HEK293 (cell line): ENCODE data around the gene ARHGAP30.

Experiments
- EGR2 ChIP-seq: fragments of 450-650 bp; formaldehyde crosslinking; IDR thresholded peaks from 2 replicates; pipeline ENCODE4 v1.5.1; 2016; ENCODE audit warnings: low read depth, missing biosample characterization, missing genetic modification characterization
- KLF1 ChIP-seq: fragments of 450-650 bp; formaldehyde crosslinking; IDR thresholded peaks from 2 replicates; pipeline ENCODE4 v1.5.1; 2016; ENCODE audit warnings: missing biosample characterization, missing genetic modification characterization
- KLF9 ChIP-seq: fragments of 450-650 bp; formaldehyde crosslinking; IDR thresholded peaks from 2 replicates; pipeline ENCODE4 v1.5.1; 2016; ENCODE audit warnings: missing biosample characterization, missing genetic modification characterization, low read depth
- SP7 ChIP-seq: fragments of 450-650 bp; formaldehyde crosslinking; IDR thresholded peaks from 2 replicates; pipeline ENCODE4 v1.5.1; 2016; ENCODE audit warnings: missing biosample characterization, missing genetic modification characterization
- WT1 ChIP-seq: fragments of 450-650 bp; formaldehyde crosslinking; IDR thresholded peaks from 2 replicates; pipeline ENCODE4 v1.5.1; 2016; ENCODE audit warnings: missing biosample characterization, missing genetic modification characterization
- ZBTB8A ChIP-seq: fragments of 450-650 bp; formaldehyde crosslinking; IDR thresholded peaks from 2 replicates; pipeline ENCODE4 v1.5.1; 2016; ENCODE audit warnings: missing biosample characterization, missing genetic modification characterization
- ZNF121 ChIP-seq: fragments of 450-650 bp; formaldehyde crosslinking; IDR thresholded peaks from 2 replicates; pipeline ENCODE4 v1.5.1; 2016; ENCODE audit warnings: missing biosample characterization, missing genetic modification characterization
- ZNF169 ChIP-seq: fragments of 450-650 bp; formaldehyde crosslinking; IDR thresholded peaks from 2 replicates; pipeline ENCODE4 v1.5.1; 2016; ENCODE audit warnings: missing biosample characterization, missing genetic modification characterization
- ZNF335 ChIP-seq: fragments of 450-650 bp; formaldehyde crosslinking; conservative IDR thresholded peaks from 2 replicates; pipeline ENCODE4 v1.5.1; 2016; ENCODE audit warnings: missing biosample characterization, missing genetic modification characterization
- ZNF366 ChIP-seq: fragments of 450-650 bp; formaldehyde crosslinking; conservative IDR thresholded peaks from 2 replicates; pipeline ENCODE4 v1.5.1; 2016; ENCODE audit warnings: missing biosample characterization, missing genetic modification characterization
- ZNF664 ChIP-seq: fragments of 450-650 bp; formaldehyde crosslinking; IDR thresholded peaks from 2 replicates; pipeline ENCODE4 v1.5.1; 2016; ENCODE audit warnings: missing biosample characterization, missing genetic modification characterization
- ZNF707 ChIP-seq: fragments of 450-650 bp; formaldehyde crosslinking; IDR thresholded peaks from 2 replicates; pipeline ENCODE4 v1.5.1; 2016; ENCODE audit warnings: missing biosample characterization, missing genetic modification characterization
- TF ChIP-seq, protein P1 (sequence below): fragments of 450-650 bp; formaldehyde crosslinking; IDR thresholded peaks from 2 replicates; pipeline ENCODE4 v1.5.1; 2016; ENCODE audit warnings: missing biosample characterization, missing genetic modification characterization, low read depth
- TF ChIP-seq, protein P2 (sequence below): fragments of 450-650 bp; formaldehyde crosslinking; IDR thresholded peaks from 2 replicates; pipeline ENCODE4 v1.5.1; 2016; ENCODE audit warnings: missing biosample characterization, missing genetic modification characterization
- TF ChIP-seq, protein P3 (sequence below): fragments of 450-650 bp; formaldehyde crosslinking; IDR thresholded peaks from 2 replicates; pipeline ENCODE4 v1.5.1; 2016; ENCODE audit warnings: missing biosample characterization, missing genetic modification characterization
- TF ChIP-seq, protein P4 (sequence below): fragments of 450-650 bp; formaldehyde crosslinking; IDR thresholded peaks from 2 replicates; pipeline ENCODE4 v1.5.1; 2016; ENCODE audit warnings: missing biosample characterization, missing genetic modification characterization
- TF ChIP-seq, protein P5 (sequence below): fragments of 450-650 bp; formaldehyde crosslinking; IDR thresholded peaks from 2 replicates; pipeline ENCODE4 v1.5.1; 2016; ENCODE audit warnings: missing biosample characterization, missing genetic modification characterization, borderline replicate concordance

ARHGAP30 gene

DNA sequence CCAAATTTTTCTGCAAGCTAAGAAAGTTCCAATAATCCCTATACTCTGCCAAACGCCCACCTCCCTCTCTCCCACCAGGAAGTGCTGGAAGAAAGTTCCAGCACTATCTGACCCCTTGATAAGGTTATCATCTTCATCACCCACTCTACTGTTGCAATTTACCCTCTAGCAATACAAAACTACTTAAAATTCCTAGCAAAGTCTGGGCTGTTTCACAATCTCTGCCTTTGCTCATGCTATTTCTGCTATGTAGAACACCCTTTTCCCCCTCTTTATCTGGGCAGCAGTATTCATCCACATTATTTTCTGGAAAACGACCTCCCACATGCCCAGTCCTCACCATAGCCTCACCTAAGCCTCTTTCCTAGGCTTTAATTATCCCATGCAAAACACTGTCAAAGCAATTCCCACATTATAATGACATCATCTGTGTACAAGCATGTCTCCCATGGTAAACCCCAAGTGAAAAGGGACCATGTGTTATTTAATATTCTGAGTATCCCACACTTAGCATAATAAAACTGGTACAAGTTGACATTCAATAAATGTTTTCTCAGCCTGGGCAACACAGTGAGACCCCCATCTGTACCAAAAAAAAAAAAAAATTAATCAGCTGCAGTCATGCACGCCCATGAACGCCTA, 60.7 kb downstream of the ARHGAP30 start (continued):
- TF ChIP-seq, protein P1, sequence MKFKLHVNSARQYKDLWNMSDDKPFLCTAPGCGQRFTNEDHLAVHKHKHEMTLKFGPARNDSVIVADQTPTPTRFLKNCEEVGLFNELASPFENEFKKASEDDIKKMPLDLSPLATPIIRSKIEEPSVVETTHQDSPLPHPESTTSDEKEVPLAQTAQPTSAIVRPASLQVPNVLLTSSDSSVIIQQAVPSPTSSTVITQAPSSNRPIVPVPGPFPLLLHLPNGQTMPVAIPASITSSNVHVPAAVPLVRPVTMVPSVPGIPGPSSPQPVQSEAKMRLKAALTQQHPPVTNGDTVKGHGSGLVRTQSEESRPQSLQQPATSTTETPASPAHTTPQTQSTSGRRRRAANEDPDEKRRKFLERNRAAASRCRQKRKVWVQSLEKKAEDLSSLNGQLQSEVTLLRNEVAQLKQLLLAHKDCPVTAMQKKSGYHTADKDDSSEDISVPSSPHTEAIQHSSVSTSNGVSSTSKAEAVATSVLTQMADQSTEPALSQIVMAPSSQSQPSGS: peak; percentile 90
- TF ChIP-seq KLF9 (no peak), ZNF169 (tag by site-specific recombination) (no peak), ZNF707 (tag by site-specific recombination) (no peak), KLF1 (no peak), WT1 (no peak), ZNF335 (tag by site-specific recombination) (peak; percentile 62), SP7 (tag by site-specific recombination) (peak; percentile 86), ZBTB8A (no peak), ZNF121 (peak; percentile 83), ZNF664 (peak; percentile 27; the same call in 1 of the 2 replicates), EGR2 (tag by site-specific recombination) (peak; percentile 58; the same call in 1 of the 2 replicates), ZNF366 (tag by site-specific recombination) (no peak)
- TF ChIP-seq, protein P2, sequence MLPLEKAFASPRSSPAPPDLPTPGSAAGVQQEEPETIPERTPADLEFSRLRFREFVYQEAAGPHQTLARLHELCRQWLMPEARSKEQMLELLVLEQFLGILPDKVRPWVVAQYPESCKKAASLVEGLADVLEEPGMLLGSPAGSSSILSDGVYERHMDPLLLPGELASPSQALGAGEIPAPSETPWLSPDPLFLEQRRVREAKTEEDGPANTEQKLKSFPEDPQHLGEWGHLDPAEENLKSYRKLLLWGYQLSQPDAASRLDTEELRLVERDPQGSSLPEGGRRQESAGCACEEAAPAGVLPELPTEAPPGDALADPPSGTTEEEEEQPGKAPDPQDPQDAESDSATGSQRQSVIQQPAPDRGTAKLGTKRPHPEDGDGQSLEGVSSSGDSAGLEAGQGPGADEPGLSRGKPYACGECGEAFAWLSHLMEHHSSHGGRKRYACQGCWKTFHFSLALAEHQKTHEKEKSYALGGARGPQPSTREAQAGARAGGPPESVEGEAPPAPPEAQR (tag by site-specific recombination): no peak
- TF ChIP-seq, protein P3, sequence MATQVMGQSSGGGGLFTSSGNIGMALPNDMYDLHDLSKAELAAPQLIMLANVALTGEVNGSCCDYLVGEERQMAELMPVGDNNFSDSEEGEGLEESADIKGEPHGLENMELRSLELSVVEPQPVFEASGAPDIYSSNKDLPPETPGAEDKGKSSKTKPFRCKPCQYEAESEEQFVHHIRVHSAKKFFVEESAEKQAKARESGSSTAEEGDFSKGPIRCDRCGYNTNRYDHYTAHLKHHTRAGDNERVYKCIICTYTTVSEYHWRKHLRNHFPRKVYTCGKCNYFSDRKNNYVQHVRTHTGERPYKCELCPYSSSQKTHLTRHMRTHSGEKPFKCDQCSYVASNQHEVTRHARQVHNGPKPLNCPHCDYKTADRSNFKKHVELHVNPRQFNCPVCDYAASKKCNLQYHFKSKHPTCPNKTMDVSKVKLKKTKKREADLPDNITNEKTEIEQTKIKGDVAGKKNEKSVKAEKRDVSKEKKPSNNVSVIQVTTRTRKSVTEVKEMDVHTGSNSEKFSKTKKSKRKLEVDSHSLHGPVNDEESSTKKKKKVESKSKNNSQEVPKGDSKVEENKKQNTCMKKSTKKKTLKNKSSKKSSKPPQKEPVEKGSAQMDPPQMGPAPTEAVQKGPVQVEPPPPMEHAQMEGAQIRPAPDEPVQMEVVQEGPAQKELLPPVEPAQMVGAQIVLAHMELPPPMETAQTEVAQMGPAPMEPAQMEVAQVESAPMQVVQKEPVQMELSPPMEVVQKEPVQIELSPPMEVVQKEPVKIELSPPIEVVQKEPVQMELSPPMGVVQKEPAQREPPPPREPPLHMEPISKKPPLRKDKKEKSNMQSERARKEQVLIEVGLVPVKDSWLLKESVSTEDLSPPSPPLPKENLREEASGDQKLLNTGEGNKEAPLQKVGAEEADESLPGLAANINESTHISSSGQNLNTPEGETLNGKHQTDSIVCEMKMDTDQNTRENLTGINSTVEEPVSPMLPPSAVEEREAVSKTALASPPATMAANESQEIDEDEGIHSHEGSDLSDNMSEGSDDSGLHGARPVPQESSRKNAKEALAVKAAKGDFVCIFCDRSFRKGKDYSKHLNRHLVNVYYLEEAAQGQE (tag by site-specific recombination): no peak
- TF ChIP-seq, protein P4, sequence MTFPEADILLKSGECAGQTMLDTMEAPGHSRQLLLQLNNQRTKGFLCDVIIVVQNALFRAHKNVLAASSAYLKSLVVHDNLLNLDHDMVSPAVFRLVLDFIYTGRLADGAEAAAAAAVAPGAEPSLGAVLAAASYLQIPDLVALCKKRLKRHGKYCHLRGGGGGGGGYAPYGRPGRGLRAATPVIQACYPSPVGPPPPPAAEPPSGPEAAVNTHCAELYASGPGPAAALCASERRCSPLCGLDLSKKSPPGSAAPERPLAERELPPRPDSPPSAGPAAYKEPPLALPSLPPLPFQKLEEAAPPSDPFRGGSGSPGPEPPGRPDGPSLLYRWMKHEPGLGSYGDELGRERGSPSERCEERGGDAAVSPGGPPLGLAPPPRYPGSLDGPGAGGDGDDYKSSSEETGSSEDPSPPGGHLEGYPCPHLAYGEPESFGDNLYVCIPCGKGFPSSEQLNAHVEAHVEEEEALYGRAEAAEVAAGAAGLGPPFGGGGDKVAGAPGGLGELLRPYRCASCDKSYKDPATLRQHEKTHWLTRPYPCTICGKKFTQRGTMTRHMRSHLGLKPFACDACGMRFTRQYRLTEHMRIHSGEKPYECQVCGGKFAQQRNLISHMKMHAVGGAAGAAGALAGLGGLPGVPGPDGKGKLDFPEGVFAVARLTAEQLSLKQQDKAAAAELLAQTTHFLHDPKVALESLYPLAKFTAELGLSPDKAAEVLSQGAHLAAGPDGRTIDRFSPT: no peak
- TF ChIP-seq, protein P5, sequence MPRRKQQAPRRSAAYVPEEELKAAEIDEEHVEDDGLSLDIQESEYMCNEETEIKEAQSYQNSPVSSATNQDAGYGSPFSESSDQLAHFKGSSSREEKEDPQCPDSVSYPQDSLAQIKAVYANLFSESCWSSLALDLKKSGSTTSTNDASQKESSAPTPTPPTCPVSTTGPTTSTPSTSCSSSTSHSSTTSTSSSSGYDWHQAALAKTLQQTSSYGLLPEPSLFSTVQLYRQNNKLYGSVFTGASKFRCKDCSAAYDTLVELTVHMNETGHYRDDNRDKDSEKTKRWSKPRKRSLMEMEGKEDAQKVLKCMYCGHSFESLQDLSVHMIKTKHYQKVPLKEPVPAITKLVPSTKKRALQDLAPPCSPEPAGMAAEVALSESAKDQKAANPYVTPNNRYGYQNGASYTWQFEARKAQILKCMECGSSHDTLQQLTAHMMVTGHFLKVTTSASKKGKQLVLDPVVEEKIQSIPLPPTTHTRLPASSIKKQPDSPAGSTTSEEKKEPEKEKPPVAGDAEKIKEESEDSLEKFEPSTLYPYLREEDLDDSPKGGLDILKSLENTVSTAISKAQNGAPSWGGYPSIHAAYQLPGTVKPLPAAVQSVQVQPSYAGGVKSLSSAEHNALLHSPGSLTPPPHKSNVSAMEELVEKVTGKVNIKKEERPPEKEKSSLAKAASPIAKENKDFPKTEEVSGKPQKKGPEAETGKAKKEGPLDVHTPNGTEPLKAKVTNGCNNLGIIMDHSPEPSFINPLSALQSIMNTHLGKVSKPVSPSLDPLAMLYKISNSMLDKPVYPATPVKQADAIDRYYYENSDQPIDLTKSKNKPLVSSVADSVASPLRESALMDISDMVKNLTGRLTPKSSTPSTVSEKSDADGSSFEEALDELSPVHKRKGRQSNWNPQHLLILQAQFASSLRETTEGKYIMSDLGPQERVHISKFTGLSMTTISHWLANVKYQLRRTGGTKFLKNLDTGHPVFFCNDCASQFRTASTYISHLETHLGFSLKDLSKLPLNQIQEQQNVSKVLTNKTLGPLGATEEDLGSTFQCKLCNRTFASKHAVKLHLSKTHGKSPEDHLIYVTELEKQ: no peak
